ENCODE measurements around the gene CPEB2.

CPEB2 gene

DNA sequence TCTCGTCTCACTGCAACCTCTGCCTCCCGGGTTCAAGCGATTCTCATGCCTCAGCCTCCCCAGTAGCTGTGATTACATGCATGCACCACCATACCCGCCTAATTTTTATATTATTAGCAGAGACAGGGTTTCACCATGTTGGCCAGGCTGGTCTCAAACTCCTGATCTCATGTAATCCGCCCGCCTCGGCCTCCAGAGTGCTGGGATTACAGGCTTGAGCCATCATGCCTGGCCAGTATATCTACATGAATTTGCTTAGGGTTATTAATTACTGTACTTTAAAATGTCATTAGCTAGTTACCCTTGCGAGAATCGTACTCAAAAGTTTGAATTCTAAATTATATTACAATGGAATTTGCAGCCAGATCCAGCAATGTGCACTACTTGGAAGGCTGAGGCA, 8.9 kb downstream of the CPEB2 start:
- DNase-seq: no peak

DNA sequence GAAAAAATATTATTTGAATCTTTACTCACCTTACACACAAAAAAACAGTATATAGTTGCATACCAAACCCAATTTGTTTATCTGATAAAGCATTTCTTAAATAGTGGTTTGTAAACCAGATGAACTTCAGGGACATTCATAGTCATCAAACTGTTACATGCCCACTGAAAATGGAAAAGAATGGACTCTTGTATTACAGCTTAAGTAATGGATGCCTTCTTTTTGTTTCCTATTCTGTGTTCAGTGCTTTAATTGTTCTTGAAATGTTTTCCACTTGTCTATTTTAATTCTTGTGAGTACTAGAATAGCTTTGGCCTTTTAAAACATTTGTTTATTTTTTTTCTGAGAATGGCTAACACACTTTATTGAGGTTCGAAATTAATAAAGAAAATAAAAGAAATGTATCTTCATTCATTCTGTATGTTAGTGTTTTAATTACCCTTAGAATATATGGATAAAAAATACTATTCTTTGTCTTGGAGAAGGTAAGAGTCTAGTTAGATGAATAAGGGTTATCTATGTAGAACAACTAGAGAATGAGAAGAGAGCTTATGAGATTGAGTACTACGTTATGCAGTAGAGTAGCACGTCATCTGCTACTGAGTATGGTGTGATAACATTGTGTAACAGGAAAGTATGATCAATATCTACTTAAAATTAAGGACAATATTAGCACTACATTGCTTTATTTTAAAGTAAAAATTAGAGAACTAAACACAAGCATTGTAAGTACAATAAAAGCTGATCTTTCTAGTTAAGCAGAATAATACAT, 9.9 kb downstream of the CPEB2 start:
- DNase-seq: no peak

DNA sequence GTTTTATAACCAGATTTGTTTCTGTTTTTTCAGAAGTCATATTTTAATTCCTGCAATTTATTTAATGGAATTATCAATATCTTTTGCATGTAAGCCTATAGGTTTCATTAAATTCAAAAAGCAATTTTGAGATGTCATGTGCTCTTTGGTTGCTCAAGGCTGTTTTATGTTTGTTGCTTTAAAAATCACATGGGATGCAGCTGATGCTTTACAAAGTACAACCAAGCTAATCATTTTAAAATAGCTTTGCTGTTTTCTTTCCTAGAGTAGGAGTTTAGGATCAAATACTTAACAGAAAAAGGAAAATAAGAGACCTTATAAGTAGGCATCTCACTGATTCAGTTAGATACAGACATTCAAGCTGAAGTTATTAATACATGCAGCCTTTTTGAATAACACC, 11.3 kb downstream of the CPEB2 start:
- DNase-seq: no peak

DNA sequence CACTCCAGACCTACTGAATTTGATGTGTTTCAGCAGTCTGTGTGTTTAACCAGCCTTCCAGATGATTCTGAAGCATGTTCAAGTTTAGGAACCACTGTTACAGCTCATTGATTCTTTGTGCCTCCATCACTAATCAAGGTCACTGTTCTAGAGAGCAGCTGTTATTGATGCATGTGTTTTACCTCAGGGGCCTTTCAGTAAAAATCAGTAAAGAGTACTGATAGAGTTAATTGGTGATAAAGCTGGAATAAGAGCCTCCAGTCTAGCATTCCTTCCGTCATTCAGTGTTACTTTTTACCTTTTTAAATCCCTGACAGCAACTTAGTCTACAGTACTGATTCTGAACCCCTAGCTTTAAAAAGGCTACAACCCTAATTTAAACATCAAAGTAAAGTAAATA, 12.9 kb downstream of the CPEB2 start:
- no peak for DNase-seq

DNA sequence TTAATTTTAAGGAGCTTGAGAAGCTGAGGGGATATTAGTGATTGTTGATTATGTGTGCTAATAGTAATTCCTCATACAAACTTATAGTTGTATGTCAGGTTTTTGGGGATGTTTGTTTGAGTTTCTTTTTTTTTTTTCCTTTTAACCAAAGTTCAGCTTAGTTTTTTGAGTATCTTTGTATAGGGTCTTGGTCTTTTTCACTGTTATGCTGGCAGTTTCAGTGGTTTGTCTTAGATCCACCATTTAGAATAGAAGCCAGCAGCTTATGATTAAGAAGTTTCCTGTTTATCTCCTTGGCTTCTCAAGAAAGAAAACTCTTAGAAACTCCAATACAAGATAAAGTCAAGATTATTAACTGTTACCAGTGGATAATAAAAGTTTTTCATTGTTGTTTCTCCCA, 16.1 kb downstream of the CPEB2 start:
- no peak for DNase-seq

DNA sequence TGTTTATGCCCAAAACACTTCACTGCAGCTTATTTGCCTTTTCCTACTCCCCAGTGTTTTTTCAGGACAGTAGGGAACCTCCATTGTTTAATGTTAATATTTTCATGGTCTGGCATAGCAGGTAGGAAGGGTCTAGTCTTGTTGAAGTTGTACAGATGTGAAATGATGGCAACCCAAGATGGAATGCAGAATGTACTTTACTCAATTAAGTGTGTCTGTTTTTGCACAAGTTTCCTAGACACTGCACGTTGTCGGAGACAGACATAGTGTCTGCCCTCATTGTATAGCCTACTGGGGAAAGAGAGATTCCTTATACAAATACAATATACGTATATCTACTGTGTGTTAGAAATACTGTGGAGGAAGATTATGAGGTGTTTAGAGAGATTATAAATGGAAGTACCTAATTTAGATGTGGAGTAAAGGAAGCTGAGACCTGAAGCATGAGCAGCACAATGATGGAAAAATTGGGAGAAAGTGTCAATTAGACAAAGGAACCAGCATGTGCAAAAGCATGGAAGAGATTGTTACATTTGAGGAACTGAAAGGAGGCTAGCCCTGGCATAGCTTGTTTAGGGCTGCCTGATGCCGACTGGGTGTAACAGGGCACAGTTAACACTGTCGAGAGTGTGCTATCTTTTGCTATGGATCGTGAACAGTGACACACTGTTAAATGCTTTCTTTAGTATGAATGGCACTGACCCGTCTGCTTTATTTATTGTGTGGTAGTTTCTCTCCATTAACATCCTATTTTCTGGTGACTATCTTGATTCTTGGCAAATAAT, 18.4 kb downstream of the CPEB2 start:
- DNase-seq: no peak

DNA sequence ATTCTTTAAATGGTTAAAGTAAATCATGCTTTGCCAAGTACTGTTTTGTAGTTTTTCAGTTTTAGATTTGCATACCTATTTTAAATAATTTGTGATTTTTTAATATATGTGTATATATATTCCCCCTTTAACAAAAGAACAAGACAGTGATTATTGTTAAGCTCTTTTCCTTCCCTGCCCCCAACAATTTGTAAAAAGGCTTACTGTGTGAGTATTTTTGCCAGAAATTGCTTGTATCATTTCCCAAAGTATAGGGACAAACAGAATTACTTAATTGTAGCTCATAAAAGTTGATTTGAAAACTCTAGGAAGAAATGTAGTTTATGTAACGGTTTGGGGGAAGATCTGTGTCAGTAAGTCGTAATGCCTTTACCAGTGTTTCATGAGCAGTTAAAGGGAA, 19.0 kb downstream of the CPEB2 start:
- DNase-seq: no peak

DNA sequence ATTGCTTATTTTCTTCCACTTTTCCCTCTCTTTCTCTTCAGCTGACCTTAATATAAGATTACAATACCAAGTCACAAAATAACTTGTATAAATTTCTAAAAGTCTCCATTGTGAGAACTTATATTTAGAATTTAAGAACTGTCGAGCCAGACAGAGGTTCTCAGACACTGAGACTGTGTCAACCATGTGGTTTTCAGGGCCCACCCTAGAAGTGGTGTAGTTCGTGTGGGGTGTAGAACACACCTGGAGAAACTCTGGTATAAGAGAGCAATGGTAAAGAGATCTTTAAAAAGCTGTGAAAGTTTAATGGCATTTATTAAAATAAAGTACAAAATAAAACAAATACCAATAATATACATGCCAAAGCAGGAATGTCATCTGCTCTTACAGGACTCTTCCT, 19.7 kb downstream of the CPEB2 start:
- DNase-seq: no peak

DNA sequence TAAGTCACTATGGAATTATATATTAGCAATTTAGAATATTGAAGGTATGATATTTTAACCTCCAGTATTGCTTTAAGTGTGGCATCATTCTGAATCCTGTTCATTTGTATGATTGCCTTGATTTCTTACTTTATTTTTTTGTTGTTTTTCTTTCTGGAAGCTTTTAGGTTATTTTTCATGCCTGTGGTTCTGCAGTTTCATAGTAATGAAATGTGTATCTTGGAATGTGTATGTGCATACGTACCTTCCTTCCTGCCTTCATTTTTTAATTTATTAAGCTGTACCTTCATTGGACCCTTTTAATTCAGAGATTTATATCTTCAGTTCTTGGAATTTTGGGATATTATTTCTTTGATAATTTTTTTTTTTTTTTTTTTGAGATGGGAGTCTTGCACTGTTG, 22.1 kb downstream of the CPEB2 start:
- no peak for DNase-seq

DNA sequence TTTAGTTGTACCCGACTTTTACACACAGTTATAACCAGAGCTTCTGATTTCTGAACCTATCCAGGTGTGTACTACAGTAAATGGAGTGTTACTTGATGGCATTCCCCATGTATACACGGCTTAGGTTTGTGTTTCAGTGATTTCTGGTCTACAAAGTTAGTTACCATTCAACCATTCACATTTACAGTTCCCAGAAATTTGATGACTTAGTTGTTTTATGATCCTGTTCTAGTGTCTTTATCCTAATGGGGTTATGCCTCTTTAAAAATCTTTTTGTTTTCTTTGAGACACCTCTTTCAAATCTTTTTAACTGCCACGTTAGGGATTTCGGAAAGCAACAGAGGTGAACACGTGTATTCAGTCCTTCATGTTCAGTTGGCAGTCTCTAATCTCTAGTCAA, 23.4 kb downstream of the CPEB2 start:
- no peak for DNase-seq

DNA sequence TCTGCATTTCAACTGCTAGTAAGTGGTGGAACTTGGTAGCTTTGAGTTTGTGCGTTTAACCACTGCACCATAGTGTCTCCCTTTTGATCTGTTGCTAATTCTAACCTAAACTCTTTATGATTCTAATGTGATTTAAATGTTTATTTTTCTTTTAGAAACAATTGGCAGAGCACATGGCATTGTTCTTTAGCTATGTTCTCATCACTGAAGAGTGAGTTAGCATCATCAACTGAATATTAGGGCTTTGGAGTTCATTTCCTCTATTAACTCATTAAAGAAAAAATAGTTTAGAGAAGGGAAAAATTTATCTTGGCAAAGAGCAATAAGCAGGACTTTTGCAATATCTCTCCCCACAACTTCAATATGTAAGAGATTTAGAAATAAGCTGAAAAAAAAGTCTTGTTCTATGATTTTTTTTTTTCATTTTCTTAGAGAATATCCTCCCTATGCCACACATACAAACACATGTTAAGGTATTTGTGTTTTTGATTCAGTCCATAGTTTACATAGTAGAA, 25.7 kb downstream of the CPEB2 start:
- no peak for DNase-seq

DNA sequence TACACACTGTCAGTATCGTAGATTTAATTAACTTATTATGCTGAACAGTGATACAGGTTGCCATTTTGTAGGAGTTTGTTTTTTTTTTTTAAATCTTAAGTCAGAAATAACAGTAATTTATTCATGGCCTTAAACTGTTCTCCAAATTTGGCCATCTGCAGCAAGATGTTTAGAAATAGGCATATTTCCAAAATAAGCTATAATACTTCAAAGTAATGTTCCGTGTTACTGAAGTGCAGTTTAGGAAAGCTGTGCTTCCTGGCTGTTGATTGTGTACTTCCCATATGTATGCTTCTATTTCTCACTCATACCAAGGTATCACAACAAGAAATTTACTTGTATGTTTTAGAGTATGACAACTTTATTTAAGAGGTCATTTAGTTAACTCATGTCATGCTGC, 28.9 kb downstream of the CPEB2 start:
- DNase-seq: no peak

DNA sequence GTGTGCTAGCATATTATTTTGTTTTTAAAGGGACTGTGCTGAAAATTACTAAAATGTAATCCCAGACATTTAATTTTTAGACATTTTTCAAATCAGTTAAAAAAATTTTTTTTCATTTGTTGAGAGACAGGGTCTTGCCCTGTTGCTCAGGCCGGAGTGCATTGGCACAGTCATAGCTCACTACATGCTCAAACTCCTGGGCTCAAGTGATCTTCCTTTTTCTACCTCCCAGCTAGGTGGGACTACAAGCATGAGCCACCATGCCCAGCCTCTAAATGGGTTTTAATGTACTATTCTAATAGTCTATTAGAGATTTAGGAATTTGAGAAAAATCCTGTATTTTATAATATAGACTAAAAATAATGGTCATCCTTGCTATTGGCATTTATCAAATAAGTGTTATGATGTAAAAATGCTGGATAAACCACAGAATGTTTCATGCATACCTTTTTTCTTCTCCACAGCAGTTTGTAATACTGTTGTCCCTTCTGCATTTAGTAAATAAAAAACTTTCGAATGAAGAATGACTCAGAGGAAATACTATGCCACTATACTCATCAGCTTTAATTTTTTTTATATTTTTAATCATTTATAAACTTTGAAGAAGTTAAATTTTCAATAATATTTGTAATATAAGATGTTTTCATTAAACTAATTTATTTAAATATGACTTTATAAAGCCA, 29.9 kb downstream of the CPEB2 start:
- no peak for DNase-seq

DNA sequence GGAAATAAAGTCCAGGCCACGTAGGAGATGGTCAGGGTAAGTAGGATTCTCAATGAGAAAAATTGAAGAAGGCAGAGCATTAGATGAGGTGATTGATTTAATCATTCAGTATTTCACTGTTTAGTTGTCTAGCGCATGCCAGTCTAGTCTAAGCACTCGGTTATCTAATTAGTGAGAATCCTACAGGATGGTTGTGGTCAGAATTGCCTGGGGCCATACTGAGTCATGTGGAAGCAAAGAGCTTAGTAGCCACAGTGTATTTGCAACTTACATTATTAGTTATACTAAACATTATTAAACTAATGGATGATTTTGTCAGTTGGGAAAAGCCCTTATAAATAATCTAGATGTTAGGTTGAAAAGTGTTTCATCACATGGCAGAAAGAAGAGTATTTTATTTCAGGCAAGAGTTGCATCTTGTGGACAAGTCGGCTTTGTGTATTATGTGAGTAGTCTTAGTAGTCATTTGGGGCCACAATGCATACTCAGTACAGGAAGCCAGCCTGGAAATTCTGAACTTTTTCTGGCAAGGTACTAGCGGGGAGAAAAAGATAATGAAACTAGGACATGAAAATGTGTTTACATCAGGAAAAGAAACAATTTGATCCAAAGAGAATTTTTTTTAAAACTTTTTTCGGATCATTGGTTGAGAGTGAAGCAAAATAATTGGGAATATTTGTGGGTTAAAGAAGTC, 31.9 kb downstream of the CPEB2 start:
- no peak for DNase-seq

DNA sequence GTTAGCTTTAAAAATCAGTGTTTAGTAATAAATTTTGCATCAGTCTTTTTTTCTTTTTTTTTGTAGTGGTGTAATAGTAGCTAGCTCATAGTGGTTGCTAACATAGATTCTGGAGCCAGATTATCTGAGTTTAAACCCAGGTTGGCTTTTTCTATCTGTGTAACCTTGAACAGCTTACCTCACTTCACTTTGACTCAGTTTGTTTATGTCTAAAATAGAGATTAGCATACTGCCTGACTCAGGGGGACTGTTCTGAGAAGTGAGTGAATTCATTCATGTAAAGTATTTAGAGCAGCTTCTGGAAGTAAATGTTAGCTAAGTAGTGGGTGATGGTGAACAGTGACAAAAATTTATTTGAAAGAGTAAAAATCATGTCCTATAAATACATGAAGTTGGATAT, 32.9 kb downstream of the CPEB2 start:
- no peak for DNase-seq

DNA sequence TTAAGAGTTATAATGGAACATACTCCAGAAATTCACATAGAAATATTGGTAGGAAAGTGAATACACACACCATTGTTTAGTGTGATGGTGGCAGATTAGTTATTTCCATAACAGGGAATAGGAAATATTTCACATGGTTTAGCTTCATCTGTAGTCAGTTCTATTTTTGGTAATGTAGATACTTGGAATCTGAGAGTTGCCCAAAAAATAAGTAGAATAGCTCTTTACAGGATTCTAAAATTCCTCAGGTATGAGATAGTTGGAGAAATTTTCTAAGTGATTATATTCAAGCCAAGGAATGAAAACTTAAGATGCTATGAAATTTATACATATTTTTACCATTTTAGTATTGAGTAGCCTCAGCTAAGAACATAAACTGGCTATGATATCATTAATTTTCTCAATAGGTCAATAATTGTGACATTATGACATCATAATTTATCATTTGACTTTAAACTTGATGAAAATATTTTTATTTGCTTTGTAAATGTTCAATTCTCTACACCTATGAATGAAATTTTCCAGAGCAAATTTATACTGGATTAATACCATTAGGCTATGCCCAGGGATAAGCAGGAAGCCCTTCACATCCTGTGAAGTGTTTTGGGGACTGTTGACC, 35.8 kb downstream of the CPEB2 start:
- DNase-seq: no peak

DNA sequence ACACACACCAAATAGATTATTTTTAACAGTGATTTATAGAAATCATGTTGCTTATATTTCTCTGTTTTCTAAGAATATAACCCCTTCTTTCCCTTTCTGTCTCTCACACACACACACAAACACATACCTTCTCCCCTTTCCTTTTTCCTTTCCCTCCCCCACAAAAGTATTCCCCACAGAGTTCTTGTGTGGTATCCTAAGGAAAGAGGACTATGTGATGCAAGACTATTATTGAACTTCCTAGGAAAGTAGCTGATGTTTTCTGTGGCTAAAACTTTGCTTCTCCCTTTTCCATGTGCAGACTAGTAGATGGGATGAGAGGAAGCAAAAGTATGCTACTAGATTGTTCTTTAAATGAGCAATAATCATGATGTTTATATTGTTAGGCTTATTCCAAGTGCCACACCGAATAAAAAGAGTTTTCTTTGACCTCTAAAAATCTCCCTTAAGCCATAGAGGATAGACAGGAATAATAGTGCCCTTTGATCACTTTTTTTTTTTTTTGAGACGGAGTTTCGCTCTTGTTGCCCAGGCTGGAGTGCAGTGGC, 38.7 kb downstream of the CPEB2 start:
- DNase-seq: no peak

DNA sequence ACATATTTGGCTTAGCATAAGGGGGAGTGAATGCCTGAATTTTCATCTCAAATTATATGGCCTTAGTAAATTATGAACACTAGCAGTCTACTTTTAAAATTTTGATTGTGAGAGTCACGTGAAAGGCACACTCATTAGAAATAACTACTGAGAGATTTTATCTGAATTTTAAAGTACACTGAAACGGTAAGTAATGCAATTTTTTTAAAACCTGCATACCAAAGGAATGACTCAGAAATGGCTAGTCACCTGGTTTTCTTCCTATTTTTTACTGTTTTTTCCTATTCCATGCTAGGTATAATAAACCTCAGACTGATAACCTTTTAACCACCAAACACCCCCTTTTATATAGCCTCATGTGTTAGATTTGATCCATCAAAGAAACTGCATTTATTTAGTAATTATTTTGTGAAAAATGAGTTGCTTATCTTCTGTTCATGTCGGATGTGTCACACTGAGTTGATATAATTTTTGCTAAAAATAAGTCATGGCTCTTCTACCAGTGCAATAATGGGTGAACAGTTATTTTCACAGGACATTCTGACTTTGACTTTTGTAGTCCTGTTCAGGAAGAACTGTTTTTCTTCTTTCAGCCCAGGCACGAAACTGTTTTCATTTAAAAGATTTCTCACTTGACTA, 40.4 kb downstream of the CPEB2 start:
- no peak for DNase-seq

DNA sequence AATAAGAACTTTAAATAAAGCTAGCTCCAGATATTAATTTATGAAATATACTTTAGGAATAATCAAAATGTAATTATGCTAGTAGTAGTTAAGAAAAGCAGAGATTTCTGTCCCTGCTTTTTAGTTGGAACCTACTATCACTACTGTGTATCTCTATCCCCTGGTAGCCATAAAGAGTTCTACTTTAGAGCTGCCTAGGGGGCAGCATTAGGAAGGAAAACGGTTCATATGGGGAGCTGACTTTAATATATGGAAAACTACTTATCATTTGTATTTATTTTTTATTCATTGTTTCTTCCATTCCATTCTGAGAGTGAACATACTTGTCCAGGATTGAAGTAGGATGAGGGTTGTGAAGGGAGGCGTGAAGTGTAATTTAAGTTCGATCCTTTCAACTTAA, 40.9 kb downstream of the CPEB2 start:
- no peak for DNase-seq

DNA sequence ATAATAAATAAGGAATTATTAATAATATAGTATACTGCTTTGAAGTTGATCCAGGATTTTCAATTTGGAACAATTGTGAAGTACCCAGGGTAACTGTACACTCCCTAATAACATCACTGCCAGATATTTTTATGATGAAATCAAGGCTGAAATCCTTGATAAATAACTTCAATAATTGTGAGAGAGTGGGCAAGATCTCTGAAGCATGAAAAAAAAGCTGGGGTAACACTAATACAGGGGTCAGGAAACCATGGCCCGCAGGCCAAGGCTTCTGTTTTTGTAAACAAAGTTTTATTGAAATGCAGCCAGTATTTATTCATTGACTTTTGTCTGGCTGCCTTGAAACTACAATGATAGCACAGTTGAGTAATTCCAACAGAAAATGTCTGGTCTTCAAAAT, 41.6 kb downstream of the CPEB2 start:
- no peak for DNase-seq

DNA sequence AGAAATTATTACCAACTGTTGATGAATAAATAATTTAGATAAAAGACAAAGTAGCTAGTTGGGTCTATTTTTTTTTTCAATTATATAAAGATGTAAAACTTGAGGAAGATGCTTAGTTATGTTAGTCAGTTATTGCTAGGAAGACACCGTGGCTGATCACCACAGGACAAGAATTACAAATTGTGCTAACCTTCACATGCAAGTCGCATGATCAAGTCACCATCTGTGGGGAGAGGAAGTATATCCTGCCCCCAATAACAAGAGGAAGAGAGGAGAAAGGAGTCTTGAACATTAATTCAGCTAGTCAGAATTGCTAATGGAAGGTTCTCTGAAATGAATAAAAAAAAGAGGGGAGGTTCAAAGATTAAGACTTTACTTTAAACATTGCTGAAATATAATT, 52.3 kb downstream of the CPEB2 start:
- DNase-seq: no peak

DNA sequence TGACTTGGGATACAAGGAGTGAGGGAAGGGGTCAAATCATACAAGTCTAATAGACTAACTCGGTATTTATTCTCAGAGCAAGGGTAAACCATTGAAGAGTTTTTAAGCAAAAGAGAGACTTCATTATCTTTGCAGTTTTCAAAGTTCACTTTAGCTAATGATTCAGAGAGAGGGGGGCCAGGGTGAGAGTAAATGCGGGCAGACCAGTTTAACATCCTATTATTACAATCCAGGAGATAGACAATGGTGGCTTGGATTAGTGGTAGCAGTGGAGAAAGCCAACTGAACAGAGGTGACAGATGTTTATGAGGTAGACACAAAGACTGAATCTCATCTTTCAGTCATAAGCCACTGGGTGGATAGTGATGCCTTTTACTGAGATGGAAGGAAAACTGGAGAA, 57.9 kb downstream of the CPEB2 start:
- DNase-seq: no peak
